WTC11 (cell line): ENCODE measurements around the gene PRKG2.

ENCODE experiments used
- CBFB ChIP-seq: sonication (generic); formaldehyde crosslinking; IDR thresholded peaks from 2 replicates; pipeline ENCODE4 v1.8.1; 2022; ENCODE audit warnings: mild to moderate bottlenecking, low read depth, missing genetic modification reagents
- MXD4 ChIP-seq: fragments of 250-450 bp; sonication (Bioruptor Pico); IDR thresholded peaks from 2 replicates; pipeline ENCODE4 v1.8.0; 2021; ENCODE audit warnings: mild to moderate bottlenecking, moderate library complexity, borderline replicate concordance
- NFYB ChIP-seq: sonication (generic); formaldehyde crosslinking; conservative IDR thresholded peaks from 2 replicates; pipeline ENCODE4 v1.8.0; 2022; ENCODE audit warnings: low read depth, missing genetic modification reagents
- TEAD4 ChIP-seq: sonication (generic); formaldehyde crosslinking; IDR thresholded peaks from 2 replicates; pipeline ENCODE4 v1.8.0; 2022; ENCODE audit warnings: mild to moderate bottlenecking, missing genetic modification reagents
- ZNF121 ChIP-seq: sonication (generic); formaldehyde crosslinking; IDR thresholded peaks from 2 replicates; pipeline ENCODE4 v1.8.0; 2023; ENCODE audit warnings: missing genetic modification reagents
- ZNF232 ChIP-seq: sonication (generic); formaldehyde crosslinking; IDR thresholded peaks from 2 replicates; pipeline ENCODE4 v1.8.0; 2022; ENCODE audit warnings: mild to moderate bottlenecking, missing genetic modification reagents
- TF ChIP-seq, protein P1 (sequence below): fragments of 250-450 bp; sonication (Bioruptor Pico); IDR thresholded peaks from 2 replicates; pipeline ENCODE4 v1.9.0; 2021; ENCODE audit warnings: mild to moderate bottlenecking
- TF ChIP-seq, protein P2 (sequence below): sonication (generic); formaldehyde crosslinking; IDR thresholded peaks from 2 replicates; pipeline ENCODE4 v1.8.1; 2023; ENCODE audit warnings: mild to moderate bottlenecking, missing genetic modification reagents
- TF ChIP-seq, protein P3 (sequence below): fragments of 200-600 bp; IDR thresholded peaks from 2 replicates; pipeline ENCODE4 v1.8.0; 2022; ENCODE audit warnings: antibody characterized with exemption
- TF ChIP-seq, protein P4 (sequence below): sonication (generic); formaldehyde crosslinking; IDR thresholded peaks from 2 replicates; pipeline ENCODE4 v1.8.1; 2023; ENCODE audit warnings: mild to moderate bottlenecking, missing genetic modification reagents, moderate library complexity

DNA sequence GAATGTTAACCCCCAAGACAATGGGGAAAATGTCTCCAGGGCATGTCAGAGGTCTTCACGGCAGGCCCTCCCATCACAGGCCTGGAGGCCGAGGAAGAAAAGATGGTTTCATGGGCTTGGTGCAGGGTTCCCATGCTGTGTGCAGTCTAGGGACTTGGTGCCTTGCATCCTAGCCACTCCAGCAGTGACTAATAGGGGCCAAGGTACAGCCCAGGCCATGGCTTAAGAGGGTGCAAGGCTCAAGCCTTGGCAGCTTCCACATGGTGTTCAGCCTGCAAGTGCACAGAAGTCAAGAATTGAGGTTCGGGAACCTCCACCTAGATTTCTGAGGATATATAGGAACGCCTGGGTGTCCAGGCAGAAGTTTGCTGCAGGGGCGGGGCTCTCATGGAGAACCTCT is 133.9 kb downstream of the PRKG2 start:
- TF ChIP-seq, protein P1, sequence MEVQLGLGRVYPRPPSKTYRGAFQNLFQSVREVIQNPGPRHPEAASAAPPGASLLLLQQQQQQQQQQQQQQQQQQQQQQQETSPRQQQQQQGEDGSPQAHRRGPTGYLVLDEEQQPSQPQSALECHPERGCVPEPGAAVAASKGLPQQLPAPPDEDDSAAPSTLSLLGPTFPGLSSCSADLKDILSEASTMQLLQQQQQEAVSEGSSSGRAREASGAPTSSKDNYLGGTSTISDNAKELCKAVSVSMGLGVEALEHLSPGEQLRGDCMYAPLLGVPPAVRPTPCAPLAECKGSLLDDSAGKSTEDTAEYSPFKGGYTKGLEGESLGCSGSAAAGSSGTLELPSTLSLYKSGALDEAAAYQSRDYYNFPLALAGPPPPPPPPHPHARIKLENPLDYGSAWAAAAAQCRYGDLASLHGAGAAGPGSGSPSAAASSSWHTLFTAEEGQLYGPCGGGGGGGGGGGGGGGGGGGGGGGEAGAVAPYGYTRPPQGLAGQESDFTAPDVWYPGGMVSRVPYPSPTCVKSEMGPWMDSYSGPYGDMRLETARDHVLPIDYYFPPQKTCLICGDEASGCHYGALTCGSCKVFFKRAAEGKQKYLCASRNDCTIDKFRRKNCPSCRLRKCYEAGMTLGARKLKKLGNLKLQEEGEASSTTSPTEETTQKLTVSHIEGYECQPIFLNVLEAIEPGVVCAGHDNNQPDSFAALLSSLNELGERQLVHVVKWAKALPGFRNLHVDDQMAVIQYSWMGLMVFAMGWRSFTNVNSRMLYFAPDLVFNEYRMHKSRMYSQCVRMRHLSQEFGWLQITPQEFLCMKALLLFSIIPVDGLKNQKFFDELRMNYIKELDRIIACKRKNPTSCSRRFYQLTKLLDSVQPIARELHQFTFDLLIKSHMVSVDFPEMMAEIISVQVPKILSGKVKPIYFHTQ (CRISPR knock-in tag), result no peak
- TF ChIP-seq, protein P2, sequence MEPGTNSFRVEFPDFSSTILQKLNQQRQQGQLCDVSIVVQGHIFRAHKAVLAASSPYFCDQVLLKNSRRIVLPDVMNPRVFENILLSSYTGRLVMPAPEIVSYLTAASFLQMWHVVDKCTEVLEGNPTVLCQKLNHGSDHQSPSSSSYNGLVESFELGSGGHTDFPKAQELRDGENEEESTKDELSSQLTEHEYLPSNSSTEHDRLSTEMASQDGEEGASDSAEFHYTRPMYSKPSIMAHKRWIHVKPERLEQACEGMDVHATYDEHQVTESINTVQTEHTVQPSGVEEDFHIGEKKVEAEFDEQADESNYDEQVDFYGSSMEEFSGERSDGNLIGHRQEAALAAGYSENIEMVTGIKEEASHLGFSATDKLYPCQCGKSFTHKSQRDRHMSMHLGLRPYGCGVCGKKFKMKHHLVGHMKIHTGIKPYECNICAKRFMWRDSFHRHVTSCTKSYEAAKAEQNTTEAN, result no peak
- TF ChIP-seq ZNF232 (CRISPR knock-in tag), result no peak
- no peak for TF ChIP-seq ZNF121 (CRISPR knock-in tag)
- TF ChIP-seq, protein P3, sequence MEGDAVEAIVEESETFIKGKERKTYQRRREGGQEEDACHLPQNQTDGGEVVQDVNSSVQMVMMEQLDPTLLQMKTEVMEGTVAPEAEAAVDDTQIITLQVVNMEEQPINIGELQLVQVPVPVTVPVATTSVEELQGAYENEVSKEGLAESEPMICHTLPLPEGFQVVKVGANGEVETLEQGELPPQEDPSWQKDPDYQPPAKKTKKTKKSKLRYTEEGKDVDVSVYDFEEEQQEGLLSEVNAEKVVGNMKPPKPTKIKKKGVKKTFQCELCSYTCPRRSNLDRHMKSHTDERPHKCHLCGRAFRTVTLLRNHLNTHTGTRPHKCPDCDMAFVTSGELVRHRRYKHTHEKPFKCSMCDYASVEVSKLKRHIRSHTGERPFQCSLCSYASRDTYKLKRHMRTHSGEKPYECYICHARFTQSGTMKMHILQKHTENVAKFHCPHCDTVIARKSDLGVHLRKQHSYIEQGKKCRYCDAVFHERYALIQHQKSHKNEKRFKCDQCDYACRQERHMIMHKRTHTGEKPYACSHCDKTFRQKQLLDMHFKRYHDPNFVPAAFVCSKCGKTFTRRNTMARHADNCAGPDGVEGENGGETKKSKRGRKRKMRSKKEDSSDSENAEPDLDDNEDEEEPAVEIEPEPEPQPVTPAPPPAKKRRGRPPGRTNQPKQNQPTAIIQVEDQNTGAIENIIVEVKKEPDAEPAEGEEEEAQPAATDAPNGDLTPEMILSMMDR, result no peak
- TF ChIP-seq CBFB, result no peak
- TF ChIP-seq TEAD4 (CRISPR knock-in tag), result no peak
- no peak for TF ChIP-seq MXD4
- TF ChIP-seq, protein P4, sequence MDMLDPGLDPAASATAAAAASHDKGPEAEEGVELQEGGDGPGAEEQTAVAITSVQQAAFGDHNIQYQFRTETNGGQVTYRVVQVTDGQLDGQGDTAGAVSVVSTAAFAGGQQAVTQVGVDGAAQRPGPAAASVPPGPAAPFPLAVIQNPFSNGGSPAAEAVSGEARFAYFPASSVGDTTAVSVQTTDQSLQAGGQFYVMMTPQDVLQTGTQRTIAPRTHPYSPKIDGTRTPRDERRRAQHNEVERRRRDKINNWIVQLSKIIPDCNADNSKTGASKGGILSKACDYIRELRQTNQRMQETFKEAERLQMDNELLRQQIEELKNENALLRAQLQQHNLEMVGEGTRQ, result no peak
- TF ChIP-seq NFYB, result no peak
